Measurements from ENCODE around the gene CABLES1.
"Not testable (repeated sequence)": the region's sequence is repeated elsewhere in the genome, so short reads cannot be mapped to it uniquely, and the experiment has no call there.

The CABLES1 gene

DNA sequence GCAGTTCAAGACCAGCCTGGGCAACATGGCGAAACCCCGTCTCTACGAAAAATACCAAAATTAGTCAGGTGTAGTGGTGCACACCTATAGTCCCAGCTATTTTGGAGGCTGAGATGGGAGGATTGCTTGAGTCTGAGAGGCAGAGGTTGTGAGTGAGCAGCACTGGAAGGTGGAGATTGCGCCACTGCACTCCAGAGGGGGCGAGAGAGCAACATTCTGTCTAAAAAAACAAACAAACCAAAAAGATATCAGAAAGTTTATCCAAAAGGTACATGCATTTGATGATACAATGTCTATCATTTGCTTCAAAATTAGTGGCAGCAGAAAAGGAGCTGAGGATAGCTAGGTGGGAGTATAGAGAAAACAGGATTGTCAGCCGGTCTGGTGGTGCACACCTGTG, 39.8 kb upstream of the CABLES1 start:
- Histone ChIP-seq H3K27me3 (ENCODE audit: insufficient read depth, low read length, poor library complexity) (no peaks in the 10 kb centered on the region), H3K36me3 (ENCODE audit: insufficient read depth, low read length) (no peaks in the 10 kb centered on the region), H3K9ac (ENCODE audit: low read depth, low read length) (no peak overlapping the region), H3K79me2 (ENCODE audit: insufficient read depth, low read length) (no peaks in the 10 kb centered on the region), H3K4me3 (ENCODE audit: low read depth in 1 of 2, low read length in 2 of 2) (no peak overlapping the region), H3K4me2 (ENCODE audit: insufficient read depth, low read length) (no peak overlapping the region), H3K9me3 (ENCODE audit: insufficient read depth, low read length, severe bottlenecking) (no peaks in the 10 kb centered on the region), H2AFZ (ENCODE audit: low read depth, low read length) (no peak overlapping the region), H4K20me1 (ENCODE audit: insufficient read depth, low read length) (no peaks in the 10 kb centered on the region), H3K27ac (ENCODE audit: low read length) (no peak overlapping the region), H3K4me1 (ENCODE audit: insufficient read depth, low read length) (peaks cover 3% of the 10 kb centered on the region; the same call in 1 of the 2 replicates)
- no peak for DNase-seq
- no peak for ATAC-seq (ENCODE audit: insufficient read depth, low read depth)
- TF ChIP-seq, protein P1, sequence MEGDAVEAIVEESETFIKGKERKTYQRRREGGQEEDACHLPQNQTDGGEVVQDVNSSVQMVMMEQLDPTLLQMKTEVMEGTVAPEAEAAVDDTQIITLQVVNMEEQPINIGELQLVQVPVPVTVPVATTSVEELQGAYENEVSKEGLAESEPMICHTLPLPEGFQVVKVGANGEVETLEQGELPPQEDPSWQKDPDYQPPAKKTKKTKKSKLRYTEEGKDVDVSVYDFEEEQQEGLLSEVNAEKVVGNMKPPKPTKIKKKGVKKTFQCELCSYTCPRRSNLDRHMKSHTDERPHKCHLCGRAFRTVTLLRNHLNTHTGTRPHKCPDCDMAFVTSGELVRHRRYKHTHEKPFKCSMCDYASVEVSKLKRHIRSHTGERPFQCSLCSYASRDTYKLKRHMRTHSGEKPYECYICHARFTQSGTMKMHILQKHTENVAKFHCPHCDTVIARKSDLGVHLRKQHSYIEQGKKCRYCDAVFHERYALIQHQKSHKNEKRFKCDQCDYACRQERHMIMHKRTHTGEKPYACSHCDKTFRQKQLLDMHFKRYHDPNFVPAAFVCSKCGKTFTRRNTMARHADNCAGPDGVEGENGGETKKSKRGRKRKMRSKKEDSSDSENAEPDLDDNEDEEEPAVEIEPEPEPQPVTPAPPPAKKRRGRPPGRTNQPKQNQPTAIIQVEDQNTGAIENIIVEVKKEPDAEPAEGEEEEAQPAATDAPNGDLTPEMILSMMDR (IDR thresholded peaks at IDR 0.05; ENCODE audit: borderline replicate concordance, extremely low read depth, low read length, poor library complexity, severe bottlenecking): peak; percentile 26
- no peak for TF ChIP-seq EZH2 (IDR thresholded peaks at IDR 0.05; ENCODE audit: borderline replicate concordance, low read depth, low read length, severe bottlenecking)

GRCh38 chr18:23097016-23097415, 38.3 kb upstream of the CABLES1 start:
- DNase-seq; ATAC-seq (ENCODE audit: insufficient read depth, low read depth); H3K9ac ChIP-seq (ENCODE audit: low read depth, low read length); H3K4me1 ChIP-seq (ENCODE audit: insufficient read depth, low read length); H4K20me1 ChIP-seq (ENCODE audit: insufficient read depth, low read length); H3K36me3 ChIP-seq (ENCODE audit: insufficient read depth, low read length); H3K27me3 ChIP-seq (ENCODE audit: insufficient read depth, low read length, poor library complexity); H3K27ac ChIP-seq (ENCODE audit: low read length); H3K9me3 ChIP-seq (ENCODE audit: insufficient read depth, low read length, severe bottlenecking); H3K4me2 ChIP-seq (ENCODE audit: insufficient read depth, low read length); H3K79me2 ChIP-seq (ENCODE audit: insufficient read depth, low read length); H3K4me3 ChIP-seq (ENCODE audit: low read depth in 1 of 2, low read length in 2 of 2); H2AFZ ChIP-seq (ENCODE audit: low read depth, low read length): not testable (repeated sequence)

DNA sequence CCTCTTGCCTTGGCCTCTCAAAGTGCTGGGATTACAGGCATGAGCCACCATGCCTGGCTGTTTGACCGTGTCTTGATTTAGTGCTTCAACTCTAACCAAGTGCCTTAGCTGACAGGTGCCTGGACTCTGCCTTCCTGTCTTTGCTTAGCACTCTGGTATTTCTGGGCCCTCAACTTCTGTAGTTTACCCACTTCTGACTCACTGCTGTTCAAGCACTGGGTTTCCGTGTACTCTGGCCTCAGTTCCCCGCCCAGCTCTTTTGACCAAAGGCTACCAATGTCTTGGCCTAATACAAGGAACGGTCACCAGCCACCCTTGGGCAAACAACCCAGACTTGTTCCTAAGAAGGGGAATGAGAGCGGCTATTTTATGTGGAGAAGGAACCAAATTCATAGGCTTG, 35.7 kb upstream of the CABLES1 start:
- ATAC-seq (ENCODE audit: insufficient read depth, low read depth) (no peak), DNase-seq (no peak)
- H3K9ac ChIP-seq (ENCODE audit: low read depth, low read length): no peak overlapping the region
- H3K4me3 ChIP-seq (ENCODE audit: low read depth in 1 of 2, low read length in 2 of 2): no peak overlapping the region
- H3K36me3 ChIP-seq (ENCODE audit: insufficient read depth, low read length): no peaks in the 10 kb centered on the region
- H3K4me2 ChIP-seq (ENCODE audit: insufficient read depth, low read length): no peak overlapping the region
- H2AFZ ChIP-seq (ENCODE audit: low read depth, low read length): no peak overlapping the region
- TF ChIP-seq EZH2 (IDR thresholded peaks at IDR 0.05; ENCODE audit: borderline replicate concordance, low read depth, low read length, severe bottlenecking): no peak
- TF ChIP-seq, protein P1 (IDR thresholded peaks at IDR 0.05; ENCODE audit: borderline replicate concordance, extremely low read depth, low read length, poor library complexity, severe bottlenecking): no peak
- H3K4me1 ChIP-seq (ENCODE audit: insufficient read depth, low read length): no peaks in the 10 kb centered on the region
- H4K20me1 ChIP-seq (ENCODE audit: insufficient read depth, low read length): no peaks in the 10 kb centered on the region
- no peaks in the 10 kb centered on the region for H3K9me3 ChIP-seq (ENCODE audit: insufficient read depth, low read length, severe bottlenecking)
- no peaks in the 10 kb centered on the region for H3K79me2 ChIP-seq (ENCODE audit: insufficient read depth, low read length)
- H3K27me3 ChIP-seq (ENCODE audit: insufficient read depth, low read length, poor library complexity): no peaks in the 10 kb centered on the region
- no peak overlapping the region for H3K27ac ChIP-seq (ENCODE audit: low read length)

GRCh38 chr18:23101861-23102432, 33.3 kb upstream of the CABLES1 start:
- no peaks in the 10 kb centered on the region for H4K20me1 ChIP-seq (ENCODE audit: insufficient read depth, low read length)
- no peak overlapping the region for H3K4me3 ChIP-seq (ENCODE audit: low read depth in 1 of 2, low read length in 2 of 2)
- no peaks in the 10 kb centered on the region for H3K27me3 ChIP-seq (ENCODE audit: insufficient read depth, low read length, poor library complexity)
- H3K9me3 ChIP-seq (ENCODE audit: insufficient read depth, low read length, severe bottlenecking): no peaks in the 10 kb centered on the region
- no peak overlapping the region for H3K4me2 ChIP-seq (ENCODE audit: insufficient read depth, low read length)
- ATAC-seq (ENCODE audit: insufficient read depth, low read depth): no peak
- no peaks in the 10 kb centered on the region for H3K4me1 ChIP-seq (ENCODE audit: insufficient read depth, low read length)
- no peak overlapping the region for H2AFZ ChIP-seq (ENCODE audit: low read depth, low read length)
- no peaks in the 10 kb centered on the region for H3K79me2 ChIP-seq (ENCODE audit: insufficient read depth, low read length)
- no peaks in the 10 kb centered on the region for H3K36me3 ChIP-seq (ENCODE audit: insufficient read depth, low read length)
- TF ChIP-seq, protein P1 (IDR thresholded peaks at IDR 0.05; ENCODE audit: borderline replicate concordance, extremely low read depth, low read length, poor library complexity, severe bottlenecking): no peak
- TF ChIP-seq EZH2 (IDR thresholded peaks at IDR 0.05; ENCODE audit: borderline replicate concordance, low read depth, low read length, severe bottlenecking): no peak
- no peak for DNase-seq
- no peak overlapping the region for H3K27ac ChIP-seq (ENCODE audit: low read length)
- H3K9ac ChIP-seq (ENCODE audit: low read depth, low read length): no peak overlapping the region
